ENCODE data around the gene WDR5. TPM values are rescaled to one million over a fixed set of nuclear protein-coding genes. Genes with fewer than 3 reads are reported as not detected.

The WDR5 gene
- total and polyA plus RNA-seq, 2 of the 13 experiments (the other 11 are each of a cell fraction or from before 2014, with no cell fraction given): 34.3 TPM

DNA sequence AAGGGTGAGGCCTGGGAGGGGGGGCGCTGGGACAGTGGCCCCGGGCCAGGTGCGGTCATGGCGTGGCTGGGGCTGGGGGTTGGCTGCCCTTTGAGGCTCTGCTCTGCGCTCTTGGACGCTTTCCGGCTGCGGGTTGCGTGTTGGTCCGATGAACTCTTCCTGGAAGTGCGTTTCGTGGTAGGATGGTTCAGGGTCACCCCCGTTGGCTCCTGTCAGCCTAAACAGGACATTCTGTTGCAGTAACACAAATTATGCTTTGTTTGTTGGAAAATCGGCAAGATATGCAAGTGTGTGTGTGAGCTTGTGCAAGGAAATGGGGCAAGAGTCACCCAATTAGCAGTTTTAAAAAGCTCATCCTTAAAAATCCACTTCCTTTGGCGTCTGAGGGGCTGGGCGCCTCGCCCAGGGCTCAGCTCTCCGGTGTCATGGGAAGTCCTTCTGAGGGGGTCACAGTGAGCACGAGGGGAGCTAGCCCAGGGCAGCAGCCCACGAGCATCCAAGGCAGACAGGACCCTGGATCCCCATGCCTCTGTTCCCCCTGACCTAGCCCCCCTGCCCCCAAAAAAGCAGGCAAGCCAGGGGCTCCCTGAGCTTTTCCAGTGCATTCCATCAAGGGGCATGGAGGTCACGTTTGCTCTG is 50.7 kb downstream of the WDR5 start (continued):
- TF ChIP-seq, protein P1, sequence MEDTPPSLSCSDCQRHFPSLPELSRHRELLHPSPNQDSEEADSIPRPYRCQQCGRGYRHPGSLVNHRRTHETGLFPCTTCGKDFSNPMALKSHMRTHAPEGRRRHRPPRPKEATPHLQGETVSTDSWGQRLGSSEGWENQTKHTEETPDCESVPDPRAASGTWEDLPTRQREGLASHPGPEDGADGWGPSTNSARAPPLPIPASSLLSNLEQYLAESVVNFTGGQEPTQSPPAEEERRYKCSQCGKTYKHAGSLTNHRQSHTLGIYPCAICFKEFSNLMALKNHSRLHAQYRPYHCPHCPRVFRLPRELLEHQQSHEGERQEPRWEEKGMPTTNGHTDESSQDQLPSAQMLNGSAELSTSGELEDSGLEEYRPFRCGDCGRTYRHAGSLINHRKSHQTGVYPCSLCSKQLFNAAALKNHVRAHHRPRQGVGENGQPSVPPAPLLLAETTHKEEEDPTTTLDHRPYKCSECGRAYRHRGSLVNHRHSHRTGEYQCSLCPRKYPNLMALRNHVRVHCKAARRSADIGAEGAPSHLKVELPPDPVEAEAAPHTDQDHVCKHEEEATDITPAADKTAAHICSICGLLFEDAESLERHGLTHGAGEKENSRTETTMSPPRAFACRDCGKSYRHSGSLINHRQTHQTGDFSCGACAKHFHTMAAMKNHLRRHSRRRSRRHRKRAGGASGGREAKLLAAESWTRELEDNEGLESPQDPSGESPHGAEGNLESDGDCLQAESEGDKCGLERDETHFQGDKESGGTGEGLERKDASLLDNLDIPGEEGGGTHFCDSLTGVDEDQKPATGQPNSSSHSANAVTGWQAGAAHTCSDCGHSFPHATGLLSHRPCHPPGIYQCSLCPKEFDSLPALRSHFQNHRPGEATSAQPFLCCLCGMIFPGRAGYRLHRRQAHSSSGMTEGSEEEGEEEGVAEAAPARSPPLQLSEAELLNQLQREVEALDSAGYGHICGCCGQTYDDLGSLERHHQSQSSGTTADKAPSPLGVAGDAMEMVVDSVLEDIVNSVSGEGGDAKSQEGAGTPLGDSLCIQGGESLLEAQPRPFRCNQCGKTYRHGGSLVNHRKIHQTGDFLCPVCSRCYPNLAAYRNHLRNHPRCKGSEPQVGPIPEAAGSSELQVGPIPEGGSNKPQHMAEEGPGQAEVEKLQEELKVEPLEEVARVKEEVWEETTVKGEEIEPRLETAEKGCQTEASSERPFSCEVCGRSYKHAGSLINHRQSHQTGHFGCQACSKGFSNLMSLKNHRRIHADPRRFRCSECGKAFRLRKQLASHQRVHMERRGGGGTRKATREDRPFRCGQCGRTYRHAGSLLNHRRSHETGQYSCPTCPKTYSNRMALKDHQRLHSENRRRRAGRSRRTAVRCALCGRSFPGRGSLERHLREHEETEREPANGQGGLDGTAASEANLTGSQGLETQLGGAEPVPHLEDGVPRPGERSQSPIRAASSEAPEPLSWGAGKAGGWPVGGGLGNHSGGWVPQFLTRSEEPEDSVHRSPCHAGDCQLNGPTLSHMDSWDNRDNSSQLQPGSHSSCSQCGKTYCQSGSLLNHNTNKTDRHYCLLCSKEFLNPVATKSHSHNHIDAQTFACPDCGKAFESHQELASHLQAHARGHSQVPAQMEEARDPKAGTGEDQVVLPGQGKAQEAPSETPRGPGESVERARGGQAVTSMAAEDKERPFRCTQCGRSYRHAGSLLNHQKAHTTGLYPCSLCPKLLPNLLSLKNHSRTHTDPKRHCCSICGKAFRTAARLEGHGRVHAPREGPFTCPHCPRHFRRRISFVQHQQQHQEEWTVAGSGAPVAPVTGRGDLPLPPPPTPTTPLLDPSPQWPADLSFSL (CRISPR knock-in tag; IDR thresholded peaks at IDR 0.05): peak; percentile 83
- TF ChIP-seq, protein P2, sequence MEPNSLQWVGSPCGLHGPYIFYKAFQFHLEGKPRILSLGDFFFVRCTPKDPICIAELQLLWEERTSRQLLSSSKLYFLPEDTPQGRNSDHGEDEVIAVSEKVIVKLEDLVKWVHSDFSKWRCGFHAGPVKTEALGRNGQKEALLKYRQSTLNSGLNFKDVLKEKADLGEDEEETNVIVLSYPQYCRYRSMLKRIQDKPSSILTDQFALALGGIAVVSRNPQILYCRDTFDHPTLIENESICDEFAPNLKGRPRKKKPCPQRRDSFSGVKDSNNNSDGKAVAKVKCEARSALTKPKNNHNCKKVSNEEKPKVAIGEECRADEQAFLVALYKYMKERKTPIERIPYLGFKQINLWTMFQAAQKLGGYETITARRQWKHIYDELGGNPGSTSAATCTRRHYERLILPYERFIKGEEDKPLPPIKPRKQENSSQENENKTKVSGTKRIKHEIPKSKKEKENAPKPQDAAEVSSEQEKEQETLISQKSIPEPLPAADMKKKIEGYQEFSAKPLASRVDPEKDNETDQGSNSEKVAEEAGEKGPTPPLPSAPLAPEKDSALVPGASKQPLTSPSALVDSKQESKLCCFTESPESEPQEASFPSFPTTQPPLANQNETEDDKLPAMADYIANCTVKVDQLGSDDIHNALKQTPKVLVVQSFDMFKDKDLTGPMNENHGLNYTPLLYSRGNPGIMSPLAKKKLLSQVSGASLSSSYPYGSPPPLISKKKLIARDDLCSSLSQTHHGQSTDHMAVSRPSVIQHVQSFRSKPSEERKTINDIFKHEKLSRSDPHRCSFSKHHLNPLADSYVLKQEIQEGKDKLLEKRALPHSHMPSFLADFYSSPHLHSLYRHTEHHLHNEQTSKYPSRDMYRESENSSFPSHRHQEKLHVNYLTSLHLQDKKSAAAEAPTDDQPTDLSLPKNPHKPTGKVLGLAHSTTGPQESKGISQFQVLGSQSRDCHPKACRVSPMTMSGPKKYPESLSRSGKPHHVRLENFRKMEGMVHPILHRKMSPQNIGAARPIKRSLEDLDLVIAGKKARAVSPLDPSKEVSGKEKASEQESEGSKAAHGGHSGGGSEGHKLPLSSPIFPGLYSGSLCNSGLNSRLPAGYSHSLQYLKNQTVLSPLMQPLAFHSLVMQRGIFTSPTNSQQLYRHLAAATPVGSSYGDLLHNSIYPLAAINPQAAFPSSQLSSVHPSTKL (CRISPR knock-in tag; IDR thresholded peaks at IDR 0.05): peak; percentile 16; the same call in 1 of the 2 replicates
- TF ChIP-seq SALL1 (CRISPR knock-in tag; IDR thresholded peaks at IDR 0.05): 0 out of 2 replicates have a peak, but pooled peaks have one; percentile 10
- TF ChIP-seq, protein P3, sequence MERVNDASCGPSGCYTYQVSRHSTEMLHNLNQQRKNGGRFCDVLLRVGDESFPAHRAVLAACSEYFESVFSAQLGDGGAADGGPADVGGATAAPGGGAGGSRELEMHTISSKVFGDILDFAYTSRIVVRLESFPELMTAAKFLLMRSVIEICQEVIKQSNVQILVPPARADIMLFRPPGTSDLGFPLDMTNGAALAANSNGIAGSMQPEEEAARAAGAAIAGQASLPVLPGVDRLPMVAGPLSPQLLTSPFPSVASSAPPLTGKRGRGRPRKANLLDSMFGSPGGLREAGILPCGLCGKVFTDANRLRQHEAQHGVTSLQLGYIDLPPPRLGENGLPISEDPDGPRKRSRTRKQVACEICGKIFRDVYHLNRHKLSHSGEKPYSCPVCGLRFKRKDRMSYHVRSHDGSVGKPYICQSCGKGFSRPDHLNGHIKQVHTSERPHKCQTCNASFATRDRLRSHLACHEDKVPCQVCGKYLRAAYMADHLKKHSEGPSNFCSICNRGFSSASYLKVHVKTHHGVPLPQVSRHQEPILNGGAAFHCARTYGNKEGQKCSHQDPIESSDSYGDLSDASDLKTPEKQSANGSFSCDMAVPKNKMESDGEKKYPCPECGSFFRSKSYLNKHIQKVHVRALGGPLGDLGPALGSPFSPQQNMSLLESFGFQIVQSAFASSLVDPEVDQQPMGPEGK (CRISPR knock-in tag; IDR thresholded peaks at IDR 0.05): peak; percentile 42; the same call in 1 of the 2 replicates
- TF ChIP-seq, protein P4, sequence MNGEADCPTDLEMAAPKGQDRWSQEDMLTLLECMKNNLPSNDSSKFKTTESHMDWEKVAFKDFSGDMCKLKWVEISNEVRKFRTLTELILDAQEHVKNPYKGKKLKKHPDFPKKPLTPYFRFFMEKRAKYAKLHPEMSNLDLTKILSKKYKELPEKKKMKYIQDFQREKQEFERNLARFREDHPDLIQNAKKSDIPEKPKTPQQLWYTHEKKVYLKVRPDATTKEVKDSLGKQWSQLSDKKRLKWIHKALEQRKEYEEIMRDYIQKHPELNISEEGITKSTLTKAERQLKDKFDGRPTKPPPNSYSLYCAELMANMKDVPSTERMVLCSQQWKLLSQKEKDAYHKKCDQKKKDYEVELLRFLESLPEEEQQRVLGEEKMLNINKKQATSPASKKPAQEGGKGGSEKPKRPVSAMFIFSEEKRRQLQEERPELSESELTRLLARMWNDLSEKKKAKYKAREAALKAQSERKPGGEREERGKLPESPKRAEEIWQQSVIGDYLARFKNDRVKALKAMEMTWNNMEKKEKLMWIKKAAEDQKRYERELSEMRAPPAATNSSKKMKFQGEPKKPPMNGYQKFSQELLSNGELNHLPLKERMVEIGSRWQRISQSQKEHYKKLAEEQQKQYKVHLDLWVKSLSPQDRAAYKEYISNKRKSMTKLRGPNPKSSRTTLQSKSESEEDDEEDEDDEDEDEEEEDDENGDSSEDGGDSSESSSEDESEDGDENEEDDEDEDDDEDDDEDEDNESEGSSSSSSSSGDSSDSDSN (CRISPR knock-in tag; IDR thresholded peaks at IDR 0.05): peak; percentile 30; the same call in 1 of the 2 replicates
- TF ChIP-seq, protein P5, sequence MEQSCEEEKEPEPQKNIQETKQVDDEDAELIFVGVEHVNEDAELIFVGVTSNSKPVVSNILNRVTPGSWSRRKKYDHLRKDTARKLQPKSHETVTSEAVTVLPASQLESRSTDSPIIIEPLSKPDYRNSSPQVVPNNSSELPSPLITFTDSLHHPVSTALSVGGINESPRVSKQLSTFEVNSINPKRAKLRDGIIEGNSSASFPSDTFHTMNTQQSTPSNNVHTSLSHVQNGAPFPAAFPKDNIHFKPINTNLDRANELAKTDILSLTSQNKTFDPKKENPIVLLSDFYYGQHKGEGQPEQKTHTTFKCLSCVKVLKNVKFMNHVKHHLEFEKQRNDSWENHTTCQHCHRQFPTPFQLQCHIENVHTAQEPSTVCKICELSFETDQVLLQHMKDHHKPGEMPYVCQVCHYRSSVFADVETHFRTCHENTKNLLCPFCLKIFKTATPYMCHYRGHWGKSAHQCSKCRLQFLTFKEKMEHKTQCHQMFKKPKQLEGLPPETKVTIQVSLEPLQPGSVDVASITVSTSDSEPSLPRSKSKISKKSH (CRISPR knock-in tag; IDR thresholded peaks at IDR 0.05; ENCODE audit: borderline replicate concordance): no peak
- TF ChIP-seq SAP130 (CRISPR knock-in tag; IDR thresholded peaks at IDR 0.05; ENCODE audit: low read depth): peak; percentile 26; the same call in 1 of the 2 replicates
- TF ChIP-seq PPARG (CRISPR knock-in tag; conservative IDR thresholded peaks at IDR 0.05): 0 out of 2 replicates have a peak, but pooled peaks have one; percentile 58
- no peak for TF ChIP-seq ZNF558 (CRISPR knock-in tag; IDR thresholded peaks at IDR 0.05; ENCODE audit: borderline replicate concordance)
- TF ChIP-seq SOX5 (CRISPR knock-in tag; IDR thresholded peaks at IDR 0.05; ENCODE audit: borderline replicate concordance): 0 out of 2 replicates have a peak, but pooled peaks have one; percentile 20
